K562 (cell line): ENCODE data around the gene CUL5. TPM values are rescaled to one million over a fixed set of nuclear protein-coding genes. Genes with fewer than 3 reads are reported as not detected.

Source experiments
- ATAC-seq: fragments of 200-7000 bp; cut with Tn5 transposase; 3 replicates; pipeline ENCODE4 v1.9.1; 2020; ENCODE audit warnings: moderate library complexity
- BruUV-seq: library from RNA; stranded (reverse); fragments of 400-500 nt; replicated peaks from 2 replicates; lab custom pipeline; 2021; lab: Mats Ljungman, UMichigan
- CTCF ChIA-PET: fragments of 300-600 bp; formaldehyde crosslinking; extraction: SDS; loops from one replicate; lab custom pipeline; 2021; ENCODE audit warnings: low intra/inter-chr PET ratio; lab: Yijun Ruan, JAX
- POLR2A ChIA-PET: fragments of 300-600, 350-650 bp; sonication (Branson Sonifier 250); formaldehyde crosslinking; extraction: SDS; loops from one replicate; lab custom pipeline; 2021; ENCODE audit warnings: antibody characterized with exemption, inconsistent platforms; lab: Yijun Ruan, JAX
- DNase-seq, 4 experiments: peaks; one replicate each; pipeline versions ENCODE4 v3.0.0 to v3.0.0-alpha.2; 2011 to 2018; ENCODE audit warnings: low spot score in 3 of 4, mixed read lengths in 3 of 4; ENCODE audit errors: extremely low read depth in 1 of 4
- FAIRE-seq: peaks from 2 replicates; lab custom pipeline; 2011; peaks lifted over from hg19 to GRCh38; lab: Jason Lieb, UNC
- H2AFZ ChIP-seq: 2 replicates; pipeline ENCODE4 v1.6.0; 2011; ENCODE audit warnings: low read depth, low read length, control low read depth, inconsistent platforms
- H3K27ac ChIP-seq: fragments of 200-600 bp; 3 replicates; pipeline ENCODE4 v1.8.0; 2011; ENCODE audit warnings: low read depth, mild to moderate bottlenecking, control low read depth, inconsistent platforms, low read length, moderate library complexity, mixed read lengths; ENCODE audit errors: extremely low read depth
- H3K27me3 ChIP-seq, 2 experiments: fragments of 300-600 bp in 1 of 2; 2 replicates in 1 of 2; 3 replicates in 1 of 2; pipeline versions ENCODE4 v1.6.0 to v1.8.0; 2011; ENCODE audit warnings: inconsistent platforms in 2 of 2, low read length in 2 of 2, mild to moderate bottlenecking in 1 of 2, mixed read lengths in 1 of 2, moderate library complexity in 1 of 2; ENCODE audit not compliant: control insufficient read depth in 2 of 2, insufficient read depth in 2 of 2
- H3K36me3 ChIP-seq: fragments of 300-600 bp; 3 replicates; pipeline ENCODE4 v1.8.0; 2011; ENCODE audit warnings: mild to moderate bottlenecking, low read length, inconsistent platforms; ENCODE audit not compliant: control insufficient read depth, insufficient read depth
- H3K4me1 ChIP-seq, 2 experiments: fragments of 200-600 bp in 1 of 2; replicated peaks in 1 of 2; 2 replicates in 1 of 2; 3 replicates in 1 of 2; pipeline versions ENCODE4 v1.5.1 to v1.8.0; 2011; ENCODE audit warnings: inconsistent platforms in 2 of 2, low read length in 2 of 2, mild to moderate bottlenecking in 1 of 2, mixed read lengths in 1 of 2, moderate library complexity in 1 of 2; ENCODE audit not compliant: control insufficient read depth in 2 of 2, insufficient read depth in 2 of 2
- H3K4me2 ChIP-seq: 2 replicates; pipeline ENCODE4 v1.6.1; 2011; ENCODE audit warnings: low read length, control low read depth, inconsistent platforms, mixed read lengths; ENCODE audit not compliant: insufficient read depth
- H3K4me3 ChIP-seq: fragments of 200-600 bp; sonication (generic), shearing (Covaris generic); 2 replicates; pipeline ENCODE4 v1.5.1; 2016; ENCODE audit warnings: control low read depth, inconsistent platforms
- H3K79me2 ChIP-seq: fragments of 200-600 bp; 3 replicates; pipeline ENCODE4 v1.8.0; 2011; ENCODE audit warnings: low read length, inconsistent platforms; ENCODE audit not compliant: control insufficient read depth, insufficient read depth
- H3K9ac ChIP-seq, 2 experiments: 2 replicates each; pipeline versions ENCODE4 v1.6.0 to v1.6.1; 2011; ENCODE audit warnings: low read depth in 2 of 2, low read length in 2 of 2, control low read depth in 1 of 2, inconsistent platforms in 1 of 2, mild to moderate bottlenecking in 1 of 2, mixed read lengths in 1 of 2; ENCODE audit not compliant: insufficient read depth in 1 of 2
- H3K9me1 ChIP-seq: one replicate; pipeline ENCODE4 v1.6.0; 2011; ENCODE audit warnings: inconsistent platforms, mild to moderate bottlenecking, low read length, moderate library complexity; ENCODE audit not compliant: control insufficient read depth, insufficient read depth
- H3K9me3 ChIP-seq: replicated peaks from 2 replicates; pipeline ENCODE4 v1.5.1; 2011; ENCODE audit warnings: low read depth, low read length, inconsistent platforms; ENCODE audit not compliant: control insufficient read depth, insufficient read depth
- H4K20me1 ChIP-seq: replicated peaks from 2 replicates; pipeline ENCODE4 v1.6.1; 2011; ENCODE audit warnings: low read length, inconsistent platforms, mixed read lengths; ENCODE audit not compliant: control insufficient read depth, insufficient read depth
- ESRRA ChIP-seq: fragments of 450-650 bp; IDR thresholded peaks from 2 replicates; pipeline ENCODE4 v1.6.1; 2014; ENCODE audit warnings: low read depth, mild to moderate bottlenecking, moderate library complexity, borderline replicate concordance
- PTRF ChIP-seq: fragments of 450-650 bp; IDR thresholded peaks from 2 replicates; pipeline ENCODE4 v1.6.1; 2016; ENCODE audit warnings: mild to moderate bottlenecking, missing genetic modification characterization, missing compliant biosample characterization
- RBM25 ChIP-seq: fragments of 200-400 bp; formaldehyde crosslinking; IDR thresholded peaks from 2 replicates; pipeline ENCODE4 v1.6.1; 2018; ENCODE audit warnings: low read length, low read depth, moderate library complexity; ENCODE audit not compliant: severe bottlenecking
- XRCC3 ChIP-seq: fragments of 450-650 bp; IDR thresholded peaks from 2 replicates; pipeline ENCODE4 v1.6.1; 2017; ENCODE audit warnings: mild to moderate bottlenecking, moderate library complexity
- ZNF12 ChIP-seq: sonication (generic); formaldehyde crosslinking; IDR thresholded peaks from 2 replicates; pipeline ENCODE4 v1.4.0; 2020; ENCODE audit warnings: mild to moderate bottlenecking, missing genetic modification reagents
- ZNF347 ChIP-seq: fragments of 450-650 bp; formaldehyde crosslinking; IDR thresholded peaks from 2 replicates; pipeline ENCODE4 v1.4.0; 2020; ENCODE audit warnings: low read depth, mild to moderate bottlenecking, moderate library complexity
- ZNF41 ChIP-seq: fragments of 250-450 bp; sonication (Bioruptor Pico); conservative IDR thresholded peaks from 2 replicates; pipeline ENCODE4 v1.4.0; 2020; ENCODE audit warnings: mild to moderate bottlenecking
- WGBS: fragments of 100-300 bp; shearing (Covaris generic); methylation state at CpG from one replicate; pipeline ENCODE4 v1.1.6; 2016; ENCODE audit warnings: low coverage, mixed read lengths; ENCODE audit not compliant: insufficient coverage; ENCODE audit errors: missing lambda C conversion rate; 5-methylcytosine and 5-hydroxymethylcytosine counted together
- in situ Hi-C: fragments of 300-500 bp; cut with MboI; formaldehyde crosslinking; loops from 4 replicates; pipeline ENCODE4 v1.15.0; 2018; ENCODE audit warnings: inconsistent platforms, mixed read lengths
- intact Hi-C: fragments of 100-400 bp; cut with micrococcal nuclease; formaldehyde crosslinking; loops from 2 replicates; pipeline ENCODE4 v1.14.2; 2022
- polyA plus RNA-seq, 8 experiments: library from polyadenylated mRNA; depleted of rRNA in 4 of 8; stranded (reverse) in 5 of 8; unstranded in 3 of 8; fragments of >200 nt; fragmentation: Nextera tagmentation in 2 of 8; fragmentation: Illumina TruSeq in 1 of 8; extraction: Ambion mirVana in 2 of 8; extraction: Trizol in 1 of 8; gene quantifications; 2 replicates each; pipeline versions ENCODE4 v1.2.1 to v1.2.3, GENCODE V29; 2011 to 2014; ENCODE audit warnings: inconsistent platforms in 1 of 8, missing spikeins in 1 of 8
- total RNA-seq, 7 experiments: library from RNA; depleted of rRNA in 6 of 7; stranded (reverse); fragments of >200 nt in 6 of 7; fragmentation: Illumina TruSeq in 2 of 7; extraction: Trizol in 2 of 7; gene quantifications; 2 replicates each; pipeline versions ENCODE4 v1.2.1 to v1.2.3, GENCODE V29; 2011 to 2021; ENCODE audit warnings: low replicate concordance in 1 of 7
- TF ChIP-seq, protein P1 (sequence below): sonication (generic); formaldehyde crosslinking; IDR thresholded peaks from 2 replicates; pipeline ENCODE4 v1.8.0; 2022; ENCODE audit warnings: mild to moderate bottlenecking, missing genetic modification reagents
- TF ChIP-seq, protein P2 (sequence below): fragments of 250-450 bp; sonication (Bioruptor Pico); IDR thresholded peaks from 2 replicates; pipeline ENCODE4 v1.4.0; 2020
- TF ChIP-seq, protein P3 (sequence below): fragments of 250-450 bp; sonication (Bioruptor Pico); IDR thresholded peaks from 2 replicates; pipeline ENCODE4 v1.4.0; 2020; ENCODE audit warnings: mild to moderate bottlenecking, moderate library complexity

Gene CUL5
- total and polyA plus RNA-seq, 9 of the 15 experiments (the other 6 are each of a cell fraction or from before 2014, with no cell fraction given) = 14.3 to 45.9 (median 23.0) TPM

DNA sequence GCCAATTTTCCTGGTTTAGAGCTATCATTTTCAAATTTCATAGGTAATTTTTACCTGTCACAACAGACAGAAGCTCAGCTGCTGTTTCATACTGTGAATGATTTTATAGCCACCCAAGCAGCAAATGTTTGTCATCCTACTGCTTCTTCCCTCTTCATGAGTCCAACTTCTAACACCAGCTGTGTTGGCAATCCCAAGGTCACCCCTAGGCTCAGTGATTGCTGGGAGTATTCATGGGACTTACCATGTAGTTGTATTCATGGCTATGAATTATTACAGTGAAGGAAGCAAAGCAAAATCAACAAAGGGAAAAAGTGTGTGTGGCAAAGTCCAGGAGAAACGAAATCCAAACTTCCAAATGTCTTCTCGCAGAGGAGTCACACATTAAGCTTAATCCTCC lies 28.5 kb downstream of the CUL5 start:
- no peak overlapping the region for H3K9ac ChIP-seq
- no TSS peak for BruUV-seq
- WGBS = 89% methylated on average over 2 of the region's 2 CpGs
- TF ChIP-seq, protein P1, sequence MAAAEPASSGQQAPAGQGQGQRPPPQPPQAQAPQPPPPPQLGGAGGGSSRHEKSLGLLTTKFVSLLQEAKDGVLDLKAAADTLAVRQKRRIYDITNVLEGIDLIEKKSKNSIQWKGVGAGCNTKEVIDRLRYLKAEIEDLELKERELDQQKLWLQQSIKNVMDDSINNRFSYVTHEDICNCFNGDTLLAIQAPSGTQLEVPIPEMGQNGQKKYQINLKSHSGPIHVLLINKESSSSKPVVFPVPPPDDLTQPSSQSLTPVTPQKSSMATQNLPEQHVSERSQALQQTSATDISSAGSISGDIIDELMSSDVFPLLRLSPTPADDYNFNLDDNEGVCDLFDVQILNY (CRISPR knock-in tag) = no peak
- TF ChIP-seq, protein P2, sequence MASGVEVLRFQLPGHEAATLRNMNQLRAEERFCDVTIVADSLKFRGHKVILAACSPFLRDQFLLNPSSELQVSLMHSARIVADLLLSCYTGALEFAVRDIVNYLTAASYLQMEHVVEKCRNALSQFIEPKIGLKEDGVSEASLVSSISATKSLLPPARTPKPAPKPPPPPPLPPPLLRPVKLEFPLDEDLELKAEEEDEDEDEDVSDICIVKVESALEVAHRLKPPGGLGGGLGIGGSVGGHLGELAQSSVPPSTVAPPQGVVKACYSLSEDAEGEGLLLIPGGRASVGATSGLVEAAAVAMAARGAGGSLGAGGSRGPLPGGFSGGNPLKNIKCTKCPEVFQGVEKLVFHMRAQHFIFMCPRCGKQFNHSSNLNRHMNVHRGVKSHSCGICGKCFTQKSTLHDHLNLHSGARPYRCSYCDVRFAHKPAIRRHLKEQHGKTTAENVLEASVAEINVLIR (CRISPR knock-in tag) = no peak
- TF ChIP-seq ZNF347 (CRISPR knock-in tag) (no peak), ESRRA (no peak), ZNF12 (no peak), XRCC3 (no peak), PTRF (tag) (no peak), RBM25 (no peak), ZNF41 (CRISPR knock-in tag) (no peak)
- TF ChIP-seq, protein P3, sequence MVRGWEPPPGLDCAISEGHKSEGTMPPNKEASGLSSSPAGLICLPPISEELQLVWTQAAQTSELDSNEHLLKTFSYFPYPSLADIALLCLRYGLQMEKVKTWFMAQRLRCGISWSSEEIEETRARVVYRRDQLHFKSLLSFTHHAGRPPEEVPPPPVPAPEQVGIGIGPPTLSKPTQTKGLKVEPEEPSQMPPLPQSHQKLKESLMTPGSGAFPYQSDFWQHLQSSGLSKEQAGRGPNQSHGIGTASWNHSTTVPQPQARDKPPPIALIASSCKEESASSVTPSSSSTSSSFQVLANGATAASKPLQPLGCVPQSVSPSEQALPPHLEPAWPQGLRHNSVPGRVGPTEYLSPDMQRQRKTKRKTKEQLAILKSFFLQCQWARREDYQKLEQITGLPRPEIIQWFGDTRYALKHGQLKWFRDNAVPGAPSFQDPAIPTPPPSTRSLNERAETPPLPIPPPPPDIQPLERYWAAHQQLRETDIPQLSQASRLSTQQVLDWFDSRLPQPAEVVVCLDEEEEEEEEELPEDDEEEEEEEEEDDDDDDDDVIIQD (CRISPR knock-in tag) = no peak
- DNase-seq (no peak), FAIRE-seq (no peak), ATAC-seq (no peak)
- H3K79me2 ChIP-seq = peaks cover 30% of the 10 kb centered on the region
- no peak overlapping the region for H3K4me2 ChIP-seq
- POLR2A ChIA-PET = interaction anchor here (0.9 to 1.5 kb wide), 5 partner anchors 8 to 16 kb away, joined by 3 to 4 read pairs (median 3); no protein-coding TSS in a partner anchor
- 0 out of 2 replicates have a peak, but pooled peaks cover 3% of the 10 kb centered on the region for H4K20me1 ChIP-seq
- CTCF ChIA-PET = no interaction called here
- H3K36me3 ChIP-seq = peaks cover 63% of the 10 kb centered on the region
- H3K4me3 ChIP-seq = no peak overlapping the region
- in situ Hi-C loops (no loop called here), intact Hi-C loops (no loop called here)
- H3K27me3 ChIP-seq = no peaks in the 10 kb centered on the region
- H2AFZ ChIP-seq = no peak overlapping the region
- peaks cover 0 to 6% of the 10 kb centered on the region in 2 experiments; a peak in 2 of 5 replicates for H3K4me1 ChIP-seq
- no peak overlapping the region for H3K27ac ChIP-seq
- no peaks in the 10 kb centered on the region for H3K9me1 ChIP-seq
- H3K9me3 ChIP-seq = no peaks in the 10 kb centered on the region
